Brain microvascular endothelial cell (primary cell): ENCODE measurements around the gene ZBTB39.

Experiments
- DNase-seq: peaks from one replicate; pipeline ENCODE4 v3.0.0-alpha.2; 2020
- H3K27ac ChIP-seq: fragments of 250-450 bp; sonication (Bioruptor Pico); 2 replicates; pipeline ENCODE4 v1.5.1; 2020; ENCODE audit warnings: mild to moderate bottlenecking, moderate library complexity
- H3K27me3 ChIP-seq: fragments of 250-450 bp; sonication (Bioruptor Pico); replicated peaks from 2 replicates; pipeline ENCODE4 v1.5.1; 2020; ENCODE audit warnings: mild to moderate bottlenecking
- H3K36me3 ChIP-seq: fragments of 250-450 bp; sonication (Bioruptor Pico); replicated peaks from 2 replicates; pipeline ENCODE4 v1.5.1; 2020; ENCODE audit warnings: mild to moderate bottlenecking
- H3K4me3 ChIP-seq: 2 replicates; pipeline ENCODE4 v1.5.1; 2011; ENCODE audit warnings: low read depth, mild to moderate bottlenecking, control low read depth, low read length, moderate library complexity
- in situ Hi-C: cut with HindIII; loops from 2 replicates; pipeline ENCODE4 v1.10.0; 2017; ENCODE audit warnings: low sequenced_read_pairs, low pct_ligation_motif_present
- TF ChIP-seq, protein P1 (sequence below): IDR thresholded peaks from 2 replicates; pipeline ENCODE4 v1.5.1; 2011; ENCODE audit warnings: low read depth, mild to moderate bottlenecking, moderate library complexity, low read length, control low read depth, inconsistent platforms; ENCODE audit errors: missing control alignments

ZBTB39 gene

DNA sequence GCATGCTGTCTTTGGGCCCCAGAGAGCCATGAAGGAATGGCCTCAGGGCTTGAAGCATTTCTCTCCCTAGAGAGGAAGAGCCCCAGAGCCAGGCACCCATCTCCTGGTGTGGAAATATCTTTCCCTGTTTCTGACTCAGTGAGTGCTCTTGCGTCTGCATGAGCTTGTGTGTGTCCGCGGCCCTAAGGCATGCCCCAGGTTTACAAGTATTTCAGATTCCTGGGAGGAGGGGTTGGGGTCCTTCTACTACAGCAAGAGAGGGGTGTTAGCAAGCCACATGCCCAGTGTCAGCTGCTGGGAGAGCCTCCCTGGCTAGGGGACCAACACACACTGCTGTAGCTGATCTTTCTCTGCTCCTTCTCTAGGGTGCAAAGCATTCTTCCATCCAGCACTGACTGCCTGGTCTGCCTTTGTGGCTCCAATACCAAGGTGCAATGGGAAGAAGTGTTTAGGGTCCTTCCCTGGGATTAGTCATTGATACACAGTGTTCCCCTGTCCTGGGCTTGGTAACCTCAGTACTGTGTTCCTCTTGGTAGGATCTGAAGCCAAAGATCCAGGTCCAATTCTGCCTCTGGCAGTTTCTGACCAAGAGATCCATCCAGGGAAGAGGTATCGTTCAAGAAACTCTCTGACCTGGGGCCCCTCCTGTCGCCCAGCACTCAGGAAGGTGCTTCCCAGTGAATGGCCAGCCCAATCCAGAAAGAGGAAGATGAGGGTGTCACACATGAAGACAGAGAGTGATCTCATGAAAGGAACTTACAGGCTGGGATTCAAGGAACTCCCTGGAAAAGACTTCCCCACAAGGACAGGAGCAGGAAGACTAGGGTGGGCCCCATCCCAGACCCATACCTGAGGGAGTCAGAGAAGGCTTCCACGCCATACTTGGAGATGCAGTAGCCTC lies 52.0 kb downstream of the ZBTB39 start:
- no peaks in the 10 kb centered on the region for H3K27me3 ChIP-seq
- TF ChIP-seq, protein P1, sequence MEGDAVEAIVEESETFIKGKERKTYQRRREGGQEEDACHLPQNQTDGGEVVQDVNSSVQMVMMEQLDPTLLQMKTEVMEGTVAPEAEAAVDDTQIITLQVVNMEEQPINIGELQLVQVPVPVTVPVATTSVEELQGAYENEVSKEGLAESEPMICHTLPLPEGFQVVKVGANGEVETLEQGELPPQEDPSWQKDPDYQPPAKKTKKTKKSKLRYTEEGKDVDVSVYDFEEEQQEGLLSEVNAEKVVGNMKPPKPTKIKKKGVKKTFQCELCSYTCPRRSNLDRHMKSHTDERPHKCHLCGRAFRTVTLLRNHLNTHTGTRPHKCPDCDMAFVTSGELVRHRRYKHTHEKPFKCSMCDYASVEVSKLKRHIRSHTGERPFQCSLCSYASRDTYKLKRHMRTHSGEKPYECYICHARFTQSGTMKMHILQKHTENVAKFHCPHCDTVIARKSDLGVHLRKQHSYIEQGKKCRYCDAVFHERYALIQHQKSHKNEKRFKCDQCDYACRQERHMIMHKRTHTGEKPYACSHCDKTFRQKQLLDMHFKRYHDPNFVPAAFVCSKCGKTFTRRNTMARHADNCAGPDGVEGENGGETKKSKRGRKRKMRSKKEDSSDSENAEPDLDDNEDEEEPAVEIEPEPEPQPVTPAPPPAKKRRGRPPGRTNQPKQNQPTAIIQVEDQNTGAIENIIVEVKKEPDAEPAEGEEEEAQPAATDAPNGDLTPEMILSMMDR = no peak
- H3K27ac ChIP-seq = no peak overlapping the region

DNA sequence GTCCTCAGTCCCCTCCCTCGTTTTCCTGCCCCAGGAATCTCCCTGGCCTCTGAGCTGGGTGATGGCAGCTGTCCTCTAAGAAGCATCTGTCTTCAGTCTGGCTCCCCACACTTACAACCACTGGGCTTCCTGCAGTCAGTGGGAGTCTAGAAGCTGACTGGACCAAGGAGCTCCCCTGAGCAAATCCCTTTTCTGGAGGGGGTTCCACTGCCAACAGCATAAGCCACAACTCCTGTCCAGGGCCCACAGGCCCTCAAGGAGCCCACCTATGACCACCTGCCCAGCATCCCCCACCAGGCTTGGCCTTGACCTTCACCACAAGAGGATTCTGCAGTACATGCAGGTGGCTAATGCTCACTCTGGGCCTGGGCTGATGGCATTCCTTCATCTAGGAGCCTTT lies 53.0 kb downstream of the ZBTB39 start:
- TF ChIP-seq, protein P1 = no peak
- DNase-seq = no peak

More for the DNA sequence above, 52.0 kb downstream of the ZBTB39 start:
- in situ Hi-C loops = no loop called here
- no peak for DNase-seq
- H3K36me3 ChIP-seq = no peaks in the 10 kb centered on the region
- no peak overlapping the region for H3K4me3 ChIP-seq

DNA sequence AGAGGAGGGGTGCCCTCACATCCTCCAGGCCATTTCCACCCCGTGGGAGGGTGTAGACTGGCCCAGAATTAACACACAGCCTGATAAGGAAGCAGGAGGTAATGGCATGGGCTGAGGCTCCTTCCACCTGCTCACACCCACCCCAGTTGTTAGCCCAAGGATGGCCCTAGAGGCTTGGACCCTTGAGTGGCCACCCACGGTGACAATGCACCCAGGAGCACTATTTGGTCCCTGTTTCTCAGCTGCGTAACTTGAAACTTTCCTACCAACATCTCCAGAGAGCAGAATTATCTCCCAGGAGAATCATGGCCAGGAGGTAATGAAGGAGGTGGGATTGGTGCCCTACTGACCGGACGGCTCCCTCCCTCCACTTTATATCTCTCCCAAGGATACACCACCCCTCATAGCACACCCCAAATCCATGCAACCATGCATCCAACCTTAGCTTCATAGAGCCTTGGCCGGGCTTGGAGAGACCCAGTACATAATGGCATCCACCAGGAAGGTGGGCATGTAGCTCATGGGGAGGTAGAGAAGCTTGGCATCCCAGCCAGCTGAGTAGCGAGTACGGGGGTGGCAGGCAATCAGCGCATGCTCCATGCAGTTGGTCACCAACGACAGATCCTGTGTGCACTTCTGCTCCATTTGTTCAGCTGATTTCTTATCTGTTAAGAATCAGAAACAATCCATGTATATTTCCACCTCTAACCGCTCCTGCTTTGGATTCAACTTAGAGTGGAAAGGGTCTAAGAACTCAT lies 54.6 kb downstream of the ZBTB39 start:
- in situ Hi-C loops = no loop called here
- Histone ChIP-seq H3K4me3 (no peak overlapping the region), H3K27me3 (no peaks in the 10 kb centered on the region), H3K36me3 (no peaks in the 10 kb centered on the region), H3K27ac (no peak overlapping the region)
- TF ChIP-seq, protein P1 = no peak
- no peak for DNase-seq

More for the DNA sequence above, 53.0 kb downstream of the ZBTB39 start:
- H3K36me3 ChIP-seq = no peaks in the 10 kb centered on the region
- no peak overlapping the region for H3K27ac ChIP-seq
- no peaks in the 10 kb centered on the region for H3K27me3 ChIP-seq
- no peak overlapping the region for H3K4me3 ChIP-seq
- in situ Hi-C loops = no loop called here

- Histone ChIP-seq H3K36me3 (no peaks in the 10 kb centered on the region), H3K27ac (no peak overlapping the region), H3K27me3 (no peaks in the 10 kb centered on the region), H3K4me3 (no peak overlapping the region)
- TF ChIP-seq, protein P1 = no peak
- in situ Hi-C loops = no loop called here
- DNase-seq = no peak
Observed at GRCh38 chr12:56948881-56949280, 57.5 kb downstream of the ZBTB39 start.
